DOHH2 (cell line): ENCODE data around the gene AANAT.
A peak's percentile ranks its signal among the peaks of the same experiment; 100 is the strongest.

Source experiments
- H3F3A ChIP-seq: fragments of 200-600 bp; sonication (generic), shearing (Covaris generic); 2 replicates; pipeline ENCODE4 v1.6.0; 2016; ENCODE audit warnings: antibody characterized with exemption, mild to moderate bottlenecking; ENCODE audit not compliant: control insufficient read depth, insufficient read depth
- H3K27ac ChIP-seq: fragments of 200-600 bp; sonication (generic); 2 replicates; pipeline ENCODE4 v1.5.1; 2014; ENCODE audit warnings: low read depth, mild to moderate bottlenecking, low read length, moderate library complexity
- H3K27me3 ChIP-seq: fragments of 200-600 bp; sonication (generic); 2 replicates; pipeline ENCODE4 v1.6.1; 2014; ENCODE audit warnings: mild to moderate bottlenecking, low read length, mixed read lengths; ENCODE audit not compliant: control insufficient read depth
- H3K36me3 ChIP-seq: fragments of 200-600 bp; sonication (generic); 2 replicates; pipeline ENCODE4 v1.6.1; 2014; ENCODE audit warnings: mild to moderate bottlenecking, low read length, moderate library complexity, mixed read lengths; ENCODE audit not compliant: control insufficient read depth
- H3K4me1 ChIP-seq: fragments of 200-600 bp; sonication (generic); 2 replicates; pipeline ENCODE4 v1.6.1; 2014; ENCODE audit warnings: mild to moderate bottlenecking, low read length, mixed read lengths; ENCODE audit not compliant: control insufficient read depth
- H3K4me2 ChIP-seq: fragments of 200-600 bp; sonication (generic); 2 replicates; pipeline ENCODE4 v1.6.0; 2014; ENCODE audit warnings: mild to moderate bottlenecking, low read length, moderate library complexity
- H3K4me3 ChIP-seq: fragments of 200-600 bp; sonication (generic); 2 replicates; pipeline ENCODE4 v1.5.1; 2014; ENCODE audit warnings: mild to moderate bottlenecking, low read length, mixed read lengths
- H3K79me2 ChIP-seq: fragments of 200-600 bp; sonication (generic); 2 replicates; pipeline ENCODE4 v1.6.1; 2014; ENCODE audit warnings: mild to moderate bottlenecking, low read length, mixed read lengths; ENCODE audit not compliant: control insufficient read depth
- H3K9me2 ChIP-seq: fragments of 200-600 bp; sonication (generic); replicated peaks from 2 replicates; pipeline ENCODE4 v1.6.1; 2014; ENCODE audit warnings: mild to moderate bottlenecking, low read length, mixed read lengths; ENCODE audit not compliant: control insufficient read depth
- H3K9me3 ChIP-seq: fragments of 200-600 bp; sonication (generic); 2 replicates; pipeline ENCODE4 v1.6.1; 2014; ENCODE audit warnings: antibody characterized with exemption, low read length, mixed read lengths; ENCODE audit not compliant: control insufficient read depth, insufficient read depth
- H4K20me1 ChIP-seq: fragments of 200-600 bp; sonication (generic); 2 replicates; pipeline ENCODE4 v1.6.0; 2014; ENCODE audit warnings: low read depth, mild to moderate bottlenecking, antibody characterized with exemption, low read length, moderate library complexity; ENCODE audit not compliant: control insufficient read depth, insufficient read depth
- EZH2phosphoT487 ChIP-seq: fragments of 200-600 bp; sonication (generic); IDR thresholded peaks from 2 replicates; pipeline ENCODE4 v1.6.1; 2017; ENCODE audit warnings: borderline replicate concordance, mild to moderate bottlenecking, antibody characterized with exemption, low read length, moderate library complexity, mixed read lengths
- TF ChIP-seq, protein P1 (sequence below): fragments of 200-600 bp; sonication (generic); IDR thresholded peaks from one replicate; pipeline ENCODE4 v1.5.1; 2014; ENCODE audit warnings: antibody characterized with exemption, mild to moderate bottlenecking, low read depth, low read length; ENCODE audit not compliant: poor library complexity, severe bottlenecking

Gene AANAT

DNA sequence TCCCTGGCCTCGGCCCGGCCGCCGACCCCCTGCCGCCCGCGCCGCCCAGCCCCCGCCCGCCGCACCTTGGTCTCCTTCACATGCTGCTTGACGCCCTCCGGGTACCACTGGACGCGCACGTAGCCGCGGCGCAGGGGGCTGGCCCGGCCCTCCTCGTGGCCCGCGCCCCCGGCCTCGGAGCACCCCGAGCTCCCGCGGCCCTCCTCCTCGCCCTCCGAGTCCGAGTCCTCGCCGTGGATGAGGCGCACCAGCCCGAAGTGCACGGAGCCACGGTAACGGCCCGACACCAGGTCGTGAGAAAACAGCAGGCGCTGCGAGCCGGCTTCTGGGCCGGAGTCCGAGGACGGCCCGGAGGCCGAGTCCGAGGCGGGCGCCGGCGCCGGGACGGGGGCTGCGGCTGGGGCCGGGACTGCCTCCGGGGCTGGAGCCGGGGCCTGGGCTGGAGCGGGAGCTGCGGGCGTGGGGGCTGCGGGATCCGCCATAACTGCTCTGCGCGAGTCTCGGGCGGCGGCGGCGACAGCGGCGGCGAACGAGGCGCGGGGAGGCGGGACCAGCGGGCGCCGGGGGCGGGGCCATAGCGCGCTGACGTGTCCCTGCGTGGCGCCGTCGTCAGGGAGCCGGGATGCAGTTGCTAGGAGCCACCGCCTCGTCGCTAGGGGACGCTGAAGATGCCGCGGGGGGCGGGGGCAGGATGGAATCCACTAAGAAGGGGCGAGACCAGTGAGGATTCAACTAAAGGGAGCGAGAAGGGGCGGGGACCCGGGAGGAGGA is 14.6 kb upstream of the AANAT start, which contains the start of gene UBE2O:
UBE2O (minus strand) TSS at position 493 of the 771 bp plus-strand sequence; CDS start at position 482, 11 bp downstream.
- H3K27me3 ChIP-seq: no peaks in the 10 kb centered on the region
- TF ChIP-seq, protein P1, sequence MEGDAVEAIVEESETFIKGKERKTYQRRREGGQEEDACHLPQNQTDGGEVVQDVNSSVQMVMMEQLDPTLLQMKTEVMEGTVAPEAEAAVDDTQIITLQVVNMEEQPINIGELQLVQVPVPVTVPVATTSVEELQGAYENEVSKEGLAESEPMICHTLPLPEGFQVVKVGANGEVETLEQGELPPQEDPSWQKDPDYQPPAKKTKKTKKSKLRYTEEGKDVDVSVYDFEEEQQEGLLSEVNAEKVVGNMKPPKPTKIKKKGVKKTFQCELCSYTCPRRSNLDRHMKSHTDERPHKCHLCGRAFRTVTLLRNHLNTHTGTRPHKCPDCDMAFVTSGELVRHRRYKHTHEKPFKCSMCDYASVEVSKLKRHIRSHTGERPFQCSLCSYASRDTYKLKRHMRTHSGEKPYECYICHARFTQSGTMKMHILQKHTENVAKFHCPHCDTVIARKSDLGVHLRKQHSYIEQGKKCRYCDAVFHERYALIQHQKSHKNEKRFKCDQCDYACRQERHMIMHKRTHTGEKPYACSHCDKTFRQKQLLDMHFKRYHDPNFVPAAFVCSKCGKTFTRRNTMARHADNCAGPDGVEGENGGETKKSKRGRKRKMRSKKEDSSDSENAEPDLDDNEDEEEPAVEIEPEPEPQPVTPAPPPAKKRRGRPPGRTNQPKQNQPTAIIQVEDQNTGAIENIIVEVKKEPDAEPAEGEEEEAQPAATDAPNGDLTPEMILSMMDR: peak; percentile 65
- TF ChIP-seq EZH2phosphoT487: no peak
- peak within 1 kb of the TSS; percentile 91 for H3K4me3 ChIP-seq
- no peaks in the 10 kb centered on the region for H3K9me2 ChIP-seq
- peaks cover 51% of the 10 kb centered on the region for H3K79me2 ChIP-seq
- H3K4me1 ChIP-seq: peaks cover 41% of the 10 kb centered on the region
- H3K9me3 ChIP-seq: no peaks in the 10 kb centered on the region
- H3K36me3 ChIP-seq: peaks cover 11% of the 10 kb centered on the region
- H3K27ac ChIP-seq: no peak within 1 kb of the TSS
- H3K4me2 ChIP-seq: peak within 1 kb of the TSS; percentile 99
- H4K20me1 ChIP-seq: peaks cover 30% of the 10 kb centered on the region
- peaks cover 4% of the 10 kb centered on the region; the same call in 1 of the 2 replicates for H3F3A ChIP-seq

DNA sequence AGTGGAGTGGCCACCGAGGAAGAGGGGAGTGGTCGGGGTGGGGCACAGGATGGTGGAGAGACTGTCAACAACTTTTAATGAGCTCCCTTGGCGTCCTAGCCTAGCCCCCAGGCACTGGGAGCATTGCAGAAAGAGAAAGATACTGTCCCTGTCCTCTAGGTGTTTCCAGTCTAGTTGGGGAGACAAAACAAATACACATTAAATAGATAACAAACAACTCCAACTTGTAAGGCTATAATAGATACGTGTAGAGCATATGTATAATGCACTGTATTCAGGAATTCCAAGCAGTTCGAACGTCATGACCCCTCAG is 14.0 kb upstream of the AANAT start:
- H3K79me2 ChIP-seq: peaks cover 45% of the 10 kb centered on the region
- no peak overlapping the region for H3K27ac ChIP-seq
- TF ChIP-seq EZH2phosphoT487: no peak
- TF ChIP-seq, protein P1: peak; percentile 5
- H3K9me2 ChIP-seq: no peaks in the 10 kb centered on the region
- H3K4me3 ChIP-seq: peak overlapping the region; percentile 91
- peaks cover 11% of the 10 kb centered on the region for H3K36me3 ChIP-seq
- H3K4me2 ChIP-seq: peak overlapping the region; percentile 48
- peaks cover 27% of the 10 kb centered on the region for H4K20me1 ChIP-seq
- H3F3A ChIP-seq: peaks cover 4% of the 10 kb centered on the region; the same call in 1 of the 2 replicates
- H3K4me1 ChIP-seq: peaks cover 38% of the 10 kb centered on the region
- no peaks in the 10 kb centered on the region for H3K9me3 ChIP-seq
- no peaks in the 10 kb centered on the region for H3K27me3 ChIP-seq

GRCh38 chr17:76458580-76459490 is 8.6 kb upstream of the AANAT start:
- Histone ChIP-seq H3K27ac (no peak overlapping the region), H3K4me1 (peaks cover 4% of the 10 kb centered on the region), H3K79me2 (no peaks in the 10 kb centered on the region), H3F3A (no peaks in the 10 kb centered on the region), H3K9me2 (no peaks in the 10 kb centered on the region), H3K4me2 (no peak overlapping the region), H4K20me1 (no peaks in the 10 kb centered on the region), H3K4me3 (no peak overlapping the region), H3K9me3 (no peaks in the 10 kb centered on the region), H3K27me3 (no peaks in the 10 kb centered on the region), H3K36me3 (no peaks in the 10 kb centered on the region)
- no peak for TF ChIP-seq EZH2phosphoT487
- TF ChIP-seq, protein P1: peak; percentile 82
